ENCODE measurements around the gene C4orf50.

DNA sequence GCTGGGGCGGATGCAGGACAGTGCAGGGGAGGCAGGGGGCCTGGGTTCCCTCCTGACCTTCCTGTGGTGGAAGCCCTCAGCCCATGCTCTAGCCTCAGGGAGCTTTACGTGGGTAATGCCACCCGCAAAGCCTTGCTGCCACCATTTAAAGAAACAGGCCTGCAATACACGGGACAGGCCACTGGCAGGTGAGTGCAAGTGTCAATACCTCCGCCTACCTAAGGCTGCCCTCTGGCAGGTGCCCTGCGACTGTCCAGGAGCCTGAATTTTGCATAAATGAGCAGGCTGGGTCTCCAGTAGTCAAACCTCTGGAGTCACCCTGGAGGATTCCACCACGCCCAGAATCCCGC lies 131.2 kb downstream of the C4orf50 start:
- TF ChIP-seq, protein P1, sequence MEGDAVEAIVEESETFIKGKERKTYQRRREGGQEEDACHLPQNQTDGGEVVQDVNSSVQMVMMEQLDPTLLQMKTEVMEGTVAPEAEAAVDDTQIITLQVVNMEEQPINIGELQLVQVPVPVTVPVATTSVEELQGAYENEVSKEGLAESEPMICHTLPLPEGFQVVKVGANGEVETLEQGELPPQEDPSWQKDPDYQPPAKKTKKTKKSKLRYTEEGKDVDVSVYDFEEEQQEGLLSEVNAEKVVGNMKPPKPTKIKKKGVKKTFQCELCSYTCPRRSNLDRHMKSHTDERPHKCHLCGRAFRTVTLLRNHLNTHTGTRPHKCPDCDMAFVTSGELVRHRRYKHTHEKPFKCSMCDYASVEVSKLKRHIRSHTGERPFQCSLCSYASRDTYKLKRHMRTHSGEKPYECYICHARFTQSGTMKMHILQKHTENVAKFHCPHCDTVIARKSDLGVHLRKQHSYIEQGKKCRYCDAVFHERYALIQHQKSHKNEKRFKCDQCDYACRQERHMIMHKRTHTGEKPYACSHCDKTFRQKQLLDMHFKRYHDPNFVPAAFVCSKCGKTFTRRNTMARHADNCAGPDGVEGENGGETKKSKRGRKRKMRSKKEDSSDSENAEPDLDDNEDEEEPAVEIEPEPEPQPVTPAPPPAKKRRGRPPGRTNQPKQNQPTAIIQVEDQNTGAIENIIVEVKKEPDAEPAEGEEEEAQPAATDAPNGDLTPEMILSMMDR (IDR thresholded peaks at IDR 0.05; ENCODE audit: insufficient read depth, low read length) = no peak
- TF ChIP-seq GABPA (IDR thresholded peaks at IDR 0.05; ENCODE audit: low read depth) (no peak), REST (IDR thresholded peaks at IDR 0.05; ENCODE audit: insufficient replicate concordance, low read depth) (no peak), POLR2AphosphoS5 (IDR thresholded peaks at IDR 0.05; ENCODE audit: low read depth) (no peak), SPI1 (IDR thresholded peaks at IDR 0.05; ENCODE audit: borderline replicate concordance, low read depth) (no peak)
